ENCODE measurements around the gene CD8B. TPM values are rescaled to one million over a fixed set of nuclear protein-coding genes. Genes with fewer than 3 reads are reported as not detected.
"Not testable (repeated sequence)": the region's sequence is repeated elsewhere in the genome, so short reads cannot be mapped to it uniquely, and the experiment has no call there.

The CD8B gene
- total RNA-seq, 1 experiment from 2014 or later = 0.24 TPM

DNA sequence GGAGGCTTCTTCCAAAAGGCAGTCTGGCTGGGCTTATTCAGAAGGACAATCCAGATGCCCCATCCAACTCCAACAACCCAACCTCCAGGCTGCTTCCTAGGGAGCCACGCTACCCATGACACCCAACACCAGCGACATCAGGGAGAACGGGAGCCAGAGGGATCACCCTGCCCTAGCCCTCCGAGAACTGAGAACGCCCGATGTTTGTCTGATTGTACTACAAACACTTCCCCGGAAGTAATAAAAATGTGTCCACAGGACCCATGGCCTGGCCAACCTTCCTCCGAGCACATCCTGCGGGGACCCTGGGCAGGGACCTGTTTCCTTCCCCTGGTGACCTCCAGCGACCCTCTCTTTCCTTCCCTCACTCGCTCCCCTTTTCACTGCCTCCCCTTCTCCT lies 511 bp downstream of the CD8B start:
- H3K4me2 ChIP-seq (ENCODE audit: insufficient read depth, insufficient read length, low read length); H4K91ac ChIP-seq (ENCODE audit: insufficient read length, low read depth, low read length); H3K9ac ChIP-seq (ENCODE audit: extremely low read depth, insufficient read length, low read length); H3K23ac ChIP-seq (ENCODE audit: insufficient read length, low read depth, low read length); H3K27ac Mint-ChIP-seq; H4K5ac ChIP-seq (ENCODE audit: insufficient read length, low read depth, low read length); H2AK5ac ChIP-seq (ENCODE audit: insufficient read length, low read length); H3K56ac ChIP-seq (ENCODE audit: insufficient read length, low read depth, low read length); H3K27me3 ChIP-seq (ENCODE audit: insufficient read depth, low read length); H2BK5ac ChIP-seq (ENCODE audit: insufficient read length, low read length); H3K79me1 ChIP-seq (ENCODE audit: insufficient read depth, low read depth, low read length, poor library complexity, severe bottlenecking); H3K27ac ChIP-seq (ENCODE audit: insufficient read length, low read depth, low read length); H2AFZ ChIP-seq (ENCODE audit: low read length); DNase-seq; H4K20me1 ChIP-seq (ENCODE audit: control insufficient read depth, insufficient read depth, insufficient read length); H3K9me3 Mint-ChIP-seq; H3K9me3 ChIP-seq (ENCODE audit: control insufficient read depth, low read depth, low read length); H3K36me3 Mint-ChIP-seq (ENCODE audit: insufficient read depth in 1 of 3, low read depth in 3 of 3); H2BK120ac ChIP-seq (ENCODE audit: low read depth, low read length, poor library complexity, severe bottlenecking); H3K4me1 ChIP-seq (ENCODE audit: insufficient read depth, low read length); H4K8ac ChIP-seq (replicated peaks; ENCODE audit: insufficient read length, low read depth, low read length); H3K4me1 Mint-ChIP-seq; H2BK15ac ChIP-seq (ENCODE audit: low read depth, low read length); H3K14ac ChIP-seq (ENCODE audit: insufficient read depth, low read length); H2BK12ac ChIP-seq (ENCODE audit: insufficient read length, low read depth, low read length); H3T11ph ChIP-seq (ENCODE audit: low read length); H3K79me2 ChIP-seq (ENCODE audit: insufficient read depth, low read length); H3K23me2 ChIP-seq (ENCODE audit: insufficient read length, low read depth, low read length, poor library complexity, severe bottlenecking); H3K18ac ChIP-seq (ENCODE audit: insufficient read length, low read depth, low read length); H2BK20ac ChIP-seq (ENCODE audit: low read depth, low read length, poor library complexity, severe bottlenecking); H3K4ac ChIP-seq (ENCODE audit: low read depth, low read length): not testable (repeated sequence)
- Mint-ChIP-seq H3K27me3 (ENCODE audit: low read depth) (peaks cover 36% of the 10 kb centered on the region), H3K4me3 (peak overlapping the region; percentile 50 to 73)
- no CpG with 5 or more reads among the region's 11 CpGs for WGBS (ENCODE audit: extremely low coverage, insufficient read length, low lambda C conversion rate)

- DNase-seq; H3K79me2 ChIP-seq (ENCODE audit: insufficient read depth, low read length); H2BK5ac ChIP-seq (ENCODE audit: insufficient read length, low read length); H3K14ac ChIP-seq (ENCODE audit: insufficient read depth, low read length); H3K23ac ChIP-seq (ENCODE audit: insufficient read length, low read depth, low read length); H3K9me3 Mint-ChIP-seq; H3K9ac ChIP-seq (ENCODE audit: extremely low read depth, insufficient read length, low read length); H2BK12ac ChIP-seq (ENCODE audit: insufficient read length, low read depth, low read length); H3K27ac Mint-ChIP-seq; H2AK5ac ChIP-seq (ENCODE audit: insufficient read length, low read length); H3K36me3 Mint-ChIP-seq (ENCODE audit: insufficient read depth in 1 of 3, low read depth in 3 of 3); H4K5ac ChIP-seq (ENCODE audit: insufficient read length, low read depth, low read length); H3K4me1 Mint-ChIP-seq; H3K27ac ChIP-seq (ENCODE audit: insufficient read length, low read depth, low read length); H3T11ph ChIP-seq (ENCODE audit: low read length); H4K91ac ChIP-seq (ENCODE audit: insufficient read length, low read depth, low read length); H3K18ac ChIP-seq (ENCODE audit: insufficient read length, low read depth, low read length); H2AFZ ChIP-seq (ENCODE audit: low read length); H3K4me2 ChIP-seq (ENCODE audit: insufficient read depth, insufficient read length, low read length); H3K4ac ChIP-seq (ENCODE audit: low read depth, low read length); H4K8ac ChIP-seq (replicated peaks; ENCODE audit: insufficient read length, low read depth, low read length); H2BK20ac ChIP-seq (ENCODE audit: low read depth, low read length, poor library complexity, severe bottlenecking); H3K27me3 ChIP-seq (ENCODE audit: insufficient read depth, low read length); H3K4me1 ChIP-seq (ENCODE audit: insufficient read depth, low read length); H3K9me3 ChIP-seq (ENCODE audit: control insufficient read depth, low read depth, low read length); H2BK120ac ChIP-seq (ENCODE audit: low read depth, low read length, poor library complexity, severe bottlenecking); H3K56ac ChIP-seq (ENCODE audit: insufficient read length, low read depth, low read length); H3K23me2 ChIP-seq (ENCODE audit: insufficient read length, low read depth, low read length, poor library complexity, severe bottlenecking); H4K20me1 ChIP-seq (ENCODE audit: control insufficient read depth, insufficient read depth, insufficient read length); H2BK15ac ChIP-seq (ENCODE audit: low read depth, low read length); H3K79me1 ChIP-seq (ENCODE audit: insufficient read depth, low read depth, low read length, poor library complexity, severe bottlenecking): not testable (repeated sequence)
- Mint-ChIP-seq H3K27me3 (ENCODE audit: low read depth) (peaks cover 40% of the 10 kb centered on the region), H3K4me3 (peak overlapping the region in 1 of 2 experiments; percentile 73; a peak in 2 of 5 replicates)
- WGBS (ENCODE audit: extremely low coverage, insufficient read length, low lambda C conversion rate) = no CpG with 5 or more reads among the region's 8 CpGs
Measured at GRCh38 chr2:86860573-86860972, 1.1 kb downstream of the CD8B start.
